ENCODE measurements around the gene PJA2.

PJA2 gene

GRCh38 chr5:109315245-109315644 is 94.5 kb downstream of the PJA2 start:
- H3K4me3 ChIP-seq (ENCODE audit: control insufficient read depth, low read depth, low read length) = no peak overlapping the region
- no peak for TF ChIP-seq CTCF (conservative IDR thresholded peaks at IDR 0.05; ENCODE audit: control insufficient read depth, insufficient read depth, low read depth, low read length)
- peak; percentile 23 for DNase-seq (ENCODE audit: low read depth)

- no peak for TF ChIP-seq CTCF (conservative IDR thresholded peaks at IDR 0.05; ENCODE audit: control insufficient read depth, insufficient read depth, low read depth, low read length)
Observed at GRCh38 chr5:109313127-109313526, 96.6 kb downstream of the PJA2 start.

GRCh38 chr5:109312695-109313094 is 97.1 kb downstream of the PJA2 start:
- TF ChIP-seq CTCF (conservative IDR thresholded peaks at IDR 0.05; ENCODE audit: control insufficient read depth, insufficient read depth, low read depth, low read length) = no peak
- DNase-seq (ENCODE audit: low read depth) = no peak
- no peak overlapping the region for H3K4me3 ChIP-seq (ENCODE audit: control insufficient read depth, low read depth, low read length)

More at GRCh38 chr5:109313127-109313526, 96.6 kb downstream of the PJA2 start:
- no peak for DNase-seq (ENCODE audit: low read depth)
- H3K4me3 ChIP-seq (ENCODE audit: control insufficient read depth, low read depth, low read length) = no peak overlapping the region

GRCh38 chr5:109310315-109310714 is 99.5 kb downstream of the PJA2 start:
- no peak for TF ChIP-seq CTCF (conservative IDR thresholded peaks at IDR 0.05; ENCODE audit: control insufficient read depth, insufficient read depth, low read depth, low read length)
- no peak for DNase-seq (ENCODE audit: low read depth)
- no peak overlapping the region for H3K4me3 ChIP-seq (ENCODE audit: control insufficient read depth, low read depth, low read length)

- no peak for DNase-seq (ENCODE audit: low read depth)
- TF ChIP-seq CTCF (conservative IDR thresholded peaks at IDR 0.05; ENCODE audit: control insufficient read depth, insufficient read depth, low read depth, low read length) = no peak
- no peak overlapping the region for H3K4me3 ChIP-seq (ENCODE audit: control insufficient read depth, low read depth, low read length)
Observed at GRCh38 chr5:109309326-109310063, 100.3 kb downstream of the PJA2 start.

- no peak for TF ChIP-seq CTCF (conservative IDR thresholded peaks at IDR 0.05; ENCODE audit: control insufficient read depth, insufficient read depth, low read depth, low read length)
- no peak for DNase-seq (ENCODE audit: low read depth)
- H3K4me3 ChIP-seq (ENCODE audit: control insufficient read depth, low read depth, low read length) = no peak overlapping the region
Observed at GRCh38 chr5:109307951-109308350, 101.8 kb downstream of the PJA2 start.

Measured in fibroblast of mammary gland (primary cell).